Panc1 (cell line): ENCODE data around the gene NAXE. TPM values are rescaled to one million over a fixed set of nuclear protein-coding genes. Genes with fewer than 3 reads are reported as not detected.

ENCODE experiments used
- ATAC-seq: fragments of 200-7000 bp; cut with Tn5 transposase; 2 replicates; pipeline ENCODE4 v1.9.1; 2020; ENCODE audit warnings: mild to moderate bottlenecking, moderate library complexity
- BruUV-seq: library from RNA; stranded (reverse); fragments of 400-500 nt; replicated peaks from 2 replicates; lab custom pipeline; 2021; lab: Mats Ljungman, UMichigan
- CTCF ChIA-PET: fragments of 300-600 bp; sonication (Branson Sonifier 250); formaldehyde crosslinking; loops from one replicate; lab custom pipeline; 2022; ENCODE audit warnings: antibody characterized with exemption; lab: Charles Lee
- POLR2A ChIA-PET: fragments of 300-600 bp; sonication (Branson Sonifier 250); formaldehyde crosslinking; loops from one replicate; lab custom pipeline; 2022; ENCODE audit warnings: antibody characterized with exemption; lab: Charles Lee
- DNase-seq: peaks from one replicate; pipeline ENCODE4 v3.0.0-alpha.2; 2010; ENCODE audit warnings: low read depth, low spot score
- H3K27ac ChIP-seq: 2 replicates; pipeline ENCODE4 v1.5.1; 2011; ENCODE audit warnings: mild to moderate bottlenecking, low read length, inconsistent platforms
- H3K27me3 ChIP-seq: fragments of 200-500 bp; sonication (Bioruptor generic); 2 replicates; pipeline ENCODE4 v1.6.0; 2014; ENCODE audit warnings: low read length, inconsistent platforms; ENCODE audit not compliant: control insufficient read depth, insufficient read depth
- H3K36me3 ChIP-seq: fragments of 200-500 bp; sonication (Bioruptor generic); 2 replicates; pipeline ENCODE4 v1.5.1; 2014; ENCODE audit warnings: inconsistent platforms, mild to moderate bottlenecking, low read length, moderate library complexity; ENCODE audit not compliant: control insufficient read depth, insufficient read depth
- H3K4me1 ChIP-seq: 2 replicates; pipeline ENCODE4 v1.5.1; 2011; ENCODE audit warnings: inconsistent platforms, mild to moderate bottlenecking, low read length, moderate library complexity; ENCODE audit not compliant: control insufficient read depth, insufficient read depth
- H3K4me3 ChIP-seq, 2 experiments: 2 replicates each; pipeline ENCODE4 v1.5.1; 2011 to 2012; ENCODE audit warnings: low read depth in 2 of 2, low read length in 2 of 2, mild to moderate bottlenecking in 2 of 2, inconsistent platforms in 1 of 2, moderate library complexity in 1 of 2
- H3K9me3 ChIP-seq: fragments of 200-500 bp; sonication (Bioruptor generic); 2 replicates; pipeline ENCODE4 v1.5.1; 2014; ENCODE audit warnings: low read depth, mild to moderate bottlenecking, inconsistent platforms, low read length, moderate library complexity; ENCODE audit not compliant: control insufficient read depth, insufficient read depth
- POLR2AphosphoS5 ChIP-seq: IDR thresholded peaks from 2 replicates; pipeline ENCODE4 v1.6.1; 2012; ENCODE audit warnings: mild to moderate bottlenecking, low read depth, low read length, moderate library complexity
- SIN3A ChIP-seq: IDR thresholded peaks from 2 replicates; pipeline ENCODE4 v1.6.1; 2012; ENCODE audit warnings: low read depth, mild to moderate bottlenecking, low read length, moderate library complexity, borderline replicate concordance; ENCODE audit not compliant: insufficient read depth
- TCF7L2 ChIP-seq: IDR thresholded peaks from 2 replicates; pipeline ENCODE4 v1.6.1; 2011; ENCODE audit warnings: mild to moderate bottlenecking, low read depth, low read length, inconsistent platforms
- in situ Hi-C: cut with HindIII; loops from 2 replicates; pipeline ENCODE4 v1.10.0; 2016; ENCODE audit warnings: low sequenced_read_pairs, low pct_unique_long_range_greater_than_20kb
- intact Hi-C: fragments of 100-400 bp; cut with micrococcal nuclease; formaldehyde crosslinking; loops from one replicate; pipeline ENCODE4 v1.10.0; 2022; ENCODE audit not compliant: unreplicated experiment
- total RNA-seq: library from RNA; stranded (reverse); gene quantifications from one replicate; pipeline ENCODE4 v1.2.1, GENCODE V29; 2021; ENCODE audit not compliant: unreplicated experiment
- TF ChIP-seq, protein P1 (sequence below), 2 experiments: IDR thresholded peaks; 2 replicates each; pipeline ENCODE4 v1.6.1; 2011 to 2012; ENCODE audit warnings: low read depth in 2 of 2, control low read depth in 1 of 2, low read length in 1 of 2, mild to moderate bottlenecking in 1 of 2, moderate library complexity in 1 of 2; ENCODE audit not compliant: insufficient read depth in 1 of 2
- TF ChIP-seq, protein P2 (sequence below): fragments of 450-650 bp; IDR thresholded peaks from 2 replicates; pipeline ENCODE4 v1.5.1; 2017; ENCODE audit warnings: mild to moderate bottlenecking

The NAXE gene
- total RNA-seq, 1 experiment from 2014 or later: 211 TPM

DNA sequence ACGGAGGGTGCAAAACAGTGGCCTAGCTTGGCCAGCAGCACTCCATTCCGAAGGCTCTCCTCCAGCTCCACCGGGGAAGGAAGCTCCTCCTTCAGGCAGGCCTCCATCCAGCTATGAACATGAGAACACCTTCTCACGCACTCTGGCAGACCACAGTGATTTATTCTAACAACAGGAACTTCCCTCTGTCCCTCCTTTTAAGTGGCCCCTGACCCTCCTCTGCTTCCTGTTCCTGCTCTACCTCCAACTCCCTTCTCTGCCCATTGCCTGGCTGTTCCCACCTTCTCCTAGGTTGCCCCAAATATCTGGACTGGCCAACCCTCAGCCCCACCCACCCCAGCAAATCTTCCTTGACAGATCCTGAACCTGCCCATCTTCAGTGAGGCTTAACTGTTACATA, 25.1 kb upstream of the NAXE start:
- H3K9me3 ChIP-seq: no peaks in the 10 kb centered on the region
- no peaks in the 10 kb centered on the region for H3K27me3 ChIP-seq
- POLR2A ChIA-PET: interaction anchor here (0.5 kb wide), 1 partner anchor 49 kb away, joined by 3 read pairs; no protein-coding TSS in a partner anchor
- H3K4me3 ChIP-seq: no peak overlapping the region
- no peak for ATAC-seq
- H3K27ac ChIP-seq: no peak overlapping the region
- BruUV-seq: no TSS peak
- H3K4me1 ChIP-seq: peaks cover 6% of the 10 kb centered on the region
- no peak for TF ChIP-seq POLR2AphosphoS5
- TF ChIP-seq, protein P1, sequence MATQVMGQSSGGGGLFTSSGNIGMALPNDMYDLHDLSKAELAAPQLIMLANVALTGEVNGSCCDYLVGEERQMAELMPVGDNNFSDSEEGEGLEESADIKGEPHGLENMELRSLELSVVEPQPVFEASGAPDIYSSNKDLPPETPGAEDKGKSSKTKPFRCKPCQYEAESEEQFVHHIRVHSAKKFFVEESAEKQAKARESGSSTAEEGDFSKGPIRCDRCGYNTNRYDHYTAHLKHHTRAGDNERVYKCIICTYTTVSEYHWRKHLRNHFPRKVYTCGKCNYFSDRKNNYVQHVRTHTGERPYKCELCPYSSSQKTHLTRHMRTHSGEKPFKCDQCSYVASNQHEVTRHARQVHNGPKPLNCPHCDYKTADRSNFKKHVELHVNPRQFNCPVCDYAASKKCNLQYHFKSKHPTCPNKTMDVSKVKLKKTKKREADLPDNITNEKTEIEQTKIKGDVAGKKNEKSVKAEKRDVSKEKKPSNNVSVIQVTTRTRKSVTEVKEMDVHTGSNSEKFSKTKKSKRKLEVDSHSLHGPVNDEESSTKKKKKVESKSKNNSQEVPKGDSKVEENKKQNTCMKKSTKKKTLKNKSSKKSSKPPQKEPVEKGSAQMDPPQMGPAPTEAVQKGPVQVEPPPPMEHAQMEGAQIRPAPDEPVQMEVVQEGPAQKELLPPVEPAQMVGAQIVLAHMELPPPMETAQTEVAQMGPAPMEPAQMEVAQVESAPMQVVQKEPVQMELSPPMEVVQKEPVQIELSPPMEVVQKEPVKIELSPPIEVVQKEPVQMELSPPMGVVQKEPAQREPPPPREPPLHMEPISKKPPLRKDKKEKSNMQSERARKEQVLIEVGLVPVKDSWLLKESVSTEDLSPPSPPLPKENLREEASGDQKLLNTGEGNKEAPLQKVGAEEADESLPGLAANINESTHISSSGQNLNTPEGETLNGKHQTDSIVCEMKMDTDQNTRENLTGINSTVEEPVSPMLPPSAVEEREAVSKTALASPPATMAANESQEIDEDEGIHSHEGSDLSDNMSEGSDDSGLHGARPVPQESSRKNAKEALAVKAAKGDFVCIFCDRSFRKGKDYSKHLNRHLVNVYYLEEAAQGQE (IDR thresholded peaks at IDR 0.05; ENCODE audit: insufficient read depth in 1 of 2, low read depth in 2 of 2, low read length in 1 of 2): no peak
- no peak for TF ChIP-seq TCF7L2
- TF ChIP-seq, protein P2, sequence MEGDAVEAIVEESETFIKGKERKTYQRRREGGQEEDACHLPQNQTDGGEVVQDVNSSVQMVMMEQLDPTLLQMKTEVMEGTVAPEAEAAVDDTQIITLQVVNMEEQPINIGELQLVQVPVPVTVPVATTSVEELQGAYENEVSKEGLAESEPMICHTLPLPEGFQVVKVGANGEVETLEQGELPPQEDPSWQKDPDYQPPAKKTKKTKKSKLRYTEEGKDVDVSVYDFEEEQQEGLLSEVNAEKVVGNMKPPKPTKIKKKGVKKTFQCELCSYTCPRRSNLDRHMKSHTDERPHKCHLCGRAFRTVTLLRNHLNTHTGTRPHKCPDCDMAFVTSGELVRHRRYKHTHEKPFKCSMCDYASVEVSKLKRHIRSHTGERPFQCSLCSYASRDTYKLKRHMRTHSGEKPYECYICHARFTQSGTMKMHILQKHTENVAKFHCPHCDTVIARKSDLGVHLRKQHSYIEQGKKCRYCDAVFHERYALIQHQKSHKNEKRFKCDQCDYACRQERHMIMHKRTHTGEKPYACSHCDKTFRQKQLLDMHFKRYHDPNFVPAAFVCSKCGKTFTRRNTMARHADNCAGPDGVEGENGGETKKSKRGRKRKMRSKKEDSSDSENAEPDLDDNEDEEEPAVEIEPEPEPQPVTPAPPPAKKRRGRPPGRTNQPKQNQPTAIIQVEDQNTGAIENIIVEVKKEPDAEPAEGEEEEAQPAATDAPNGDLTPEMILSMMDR: no peak
- TF ChIP-seq SIN3A: no peak
- in situ Hi-C loops (no loop called here), intact Hi-C loops (no loop called here)
- CTCF ChIA-PET: no interaction called here
- peaks cover 8% of the 10 kb centered on the region; the same call in 1 of the 2 replicates for H3K36me3 ChIP-seq
- no peak for DNase-seq

DNA sequence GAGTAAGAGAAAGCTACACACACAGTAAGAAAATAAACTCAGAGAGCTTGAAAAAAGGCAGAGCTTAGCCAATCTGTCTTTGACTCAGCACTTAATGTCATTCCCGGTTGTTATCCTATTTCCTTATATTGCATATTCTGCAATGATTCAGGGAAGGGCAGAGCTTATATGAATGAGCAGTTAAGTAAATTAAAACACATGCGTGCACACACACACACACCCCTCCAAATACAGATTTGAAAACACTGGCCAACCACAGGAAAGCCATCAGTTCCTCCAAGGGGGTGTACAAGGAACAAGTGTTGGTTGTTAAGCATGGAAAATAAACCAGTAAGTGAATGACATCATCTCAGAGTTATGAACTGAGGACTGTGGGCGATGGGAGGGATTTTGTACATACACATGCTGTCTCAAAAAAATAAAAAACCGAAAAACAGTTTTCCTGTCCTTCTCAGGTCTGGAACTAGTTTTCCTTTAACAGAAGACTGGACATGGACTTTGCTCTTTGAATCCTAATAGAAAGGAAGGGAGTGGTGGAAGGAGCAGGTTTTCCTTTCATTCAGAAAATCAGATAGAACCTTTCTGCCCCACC, 20.2 kb upstream of the NAXE start:
- H3K36me3 ChIP-seq: peaks cover 14% of the 10 kb centered on the region
- no TSS peak for BruUV-seq
- intact Hi-C loops (loop anchor here (5.0 kb wide), 1 partner anchor 104 kb away; no protein-coding TSS in a partner anchor), in situ Hi-C loops (no loop called here)
- peaks cover 10% of the 10 kb centered on the region for H3K4me1 ChIP-seq
- H3K4me3 ChIP-seq: peak overlapping the region; percentile 77 to 96
- TF ChIP-seq TCF7L2 (no peak), SIN3A (no peak), POLR2AphosphoS5 (no peak)
- TF ChIP-seq, protein P1 (IDR thresholded peaks at IDR 0.05; ENCODE audit: insufficient read depth in 1 of 2, low read depth in 2 of 2, low read length in 1 of 2): no peak
- H3K27me3 ChIP-seq: no peaks in the 10 kb centered on the region
- no peaks in the 10 kb centered on the region for H3K9me3 ChIP-seq
- DNase-seq: no peak
- H3K27ac ChIP-seq: peak overlapping the region; percentile 73
- POLR2A ChIA-PET: no interaction called here
- CTCF ChIA-PET: no interaction called here
- ATAC-seq: no peak; the same call in 1 of the 2 replicates
